ENCODE measurements around the gene DDX3X. TPM values are rescaled to one million over a fixed set of nuclear protein-coding genes. Genes with fewer than 3 reads are reported as not detected.

The DDX3X gene
- polyA plus RNA-seq, 3 donors = 165 to 280 (median 200) TPM

DNA sequence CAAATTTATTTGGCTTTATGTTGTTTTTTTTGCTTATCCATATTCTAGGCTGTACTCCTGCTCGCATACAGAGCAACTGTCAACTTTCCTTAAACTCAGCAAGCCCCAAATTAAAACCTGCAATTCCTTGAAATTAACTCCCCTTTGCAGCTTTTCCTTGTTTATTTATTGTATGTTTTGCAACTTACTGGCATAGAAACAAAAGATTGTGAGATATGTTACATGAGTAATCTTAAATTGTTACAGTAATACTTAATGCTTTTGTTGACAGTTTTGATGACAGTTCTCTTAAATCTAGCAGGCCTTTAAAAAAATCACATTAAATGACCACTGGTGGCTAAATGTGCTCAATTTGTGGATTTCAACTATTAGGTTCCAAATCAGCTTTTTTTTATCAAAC, 4.5 kb downstream of the DDX3X start:
- DNase-seq = no peak
- H3K4me3 ChIP-seq (replicated peaks in 1 of 3; ENCODE audit: low read depth in 2 of 3, low read length in 3 of 3) = peak overlapping the region in 1 of 3 experiments; percentile 84
- H3K4me3 Mint-ChIP-seq = peak overlapping the region in 1 of 2 donors; percentile 24
- peak overlapping the region; percentile 91 for H3K4me2 ChIP-seq (replicated peaks; ENCODE audit: extremely low read depth, low read length, poor library complexity, severe bottlenecking)
- peak overlapping the region in 4 of 7 donors; percentile 19 to 75 (median 66) for H3K27ac Mint-ChIP-seq
- H3K9me3 Mint-ChIP-seq = peaks cover 0 to 5% (median 0%) of the 10 kb centered on the region in 7 donors
- peaks cover 45 to 62% of the 10 kb centered on the region in 2 donors for H3K36me3 ChIP-seq (replicated peaks in 1 of 2; ENCODE audit: control insufficient read depth in 1 of 2, insufficient read depth in 2 of 2, low read length in 2 of 2)
- H3K79me2 ChIP-seq (ENCODE audit: insufficient read depth, low read length) = peaks cover 96% of the 10 kb centered on the region
- H3K36me3 Mint-ChIP-seq = peaks cover 44 to 75% of the 10 kb centered on the region in 2 donors
- H4K20me1 ChIP-seq (ENCODE audit: insufficient read depth, low read length) = peaks cover 91% of the 10 kb centered on the region
- H3K27me3 Mint-ChIP-seq (ENCODE audit: low read depth in 3 of 3) = peaks cover 0 to 5% (median 0%) of the 10 kb centered on the region in 3 donors
- H3K9me3 ChIP-seq (replicated peaks in 1 of 2; ENCODE audit: control insufficient read depth in 1 of 2, insufficient read depth in 1 of 2, low read length in 2 of 2) = no peaks in the 10 kb centered on the region
- peaks cover 15 to 60% of the 10 kb centered on the region in 2 donors for H3K4me1 ChIP-seq (ENCODE audit: control insufficient read depth in 1 of 2, insufficient read depth in 2 of 2, low read length in 2 of 2)
- no peaks in the 10 kb centered on the region for H3K27me3 ChIP-seq (ENCODE audit: control insufficient read depth in 2 of 2, insufficient read depth in 2 of 2, low read length in 2 of 2)
- intact Hi-C loops (cut with micrococcal nuclease) = loop anchor here (5.0 to 10.0 kb wide), 2 partner anchors 44 to 64 kb away; no protein-coding TSS in a partner anchor
- no peak overlapping the region for H3K9ac ChIP-seq (ENCODE audit: insufficient read depth, low read length, poor library complexity, severe bottlenecking)
- peaks cover 27% of the 10 kb centered on the region for H3K4me1 Mint-ChIP-seq
- WGBS (ENCODE audit: insufficient coverage) = no CpG with 5 or more reads among the region's 1 CpG
- no peak overlapping the region for H2AFZ ChIP-seq (ENCODE audit: insufficient read depth, low read depth, low read length, poor library complexity, severe bottlenecking)
- no peak for TF ChIP-seq CTCF (IDR thresholded peaks at IDR 0.05)
- H3K27ac ChIP-seq (ENCODE audit: low read depth in 1 of 2, low read length in 2 of 2) = no peak overlapping the region

- Mint-ChIP-seq H3K4me3 (no peak overlapping the region), H3K27ac (peak overlapping the region in 3 of 7 donors; percentile 2 to 68 (median 21)), H3K36me3 (peaks cover 50 to 82% of the 10 kb centered on the region in 2 donors), H3K9me3 (peaks cover 0 to 4% (median 0%) of the 10 kb centered on the region in 7 donors), H3K27me3 (ENCODE audit: low read depth in 3 of 3) (no peaks in the 10 kb centered on the region), H3K4me1 (peaks cover 27% of the 10 kb centered on the region)
- Histone ChIP-seq H2AFZ (ENCODE audit: insufficient read depth, low read depth, low read length, poor library complexity, severe bottlenecking) (no peak overlapping the region), H3K27me3 (ENCODE audit: control insufficient read depth in 2 of 2, insufficient read depth in 2 of 2, low read length in 2 of 2) (no peaks in the 10 kb centered on the region), H3K4me2 (replicated peaks; ENCODE audit: extremely low read depth, low read length, poor library complexity, severe bottlenecking) (no peak overlapping the region), H3K4me3 (replicated peaks in 1 of 3; ENCODE audit: low read depth in 2 of 3, low read length in 3 of 3) (no peak overlapping the region), H3K79me2 (ENCODE audit: insufficient read depth, low read length) (peaks cover 100% of the 10 kb centered on the region), H4K20me1 (ENCODE audit: insufficient read depth, low read length) (peaks cover 98% of the 10 kb centered on the region), H3K9ac (ENCODE audit: insufficient read depth, low read length, poor library complexity, severe bottlenecking) (no peak overlapping the region), H3K27ac (ENCODE audit: low read depth in 1 of 2, low read length in 2 of 2) (no peak overlapping the region), H3K4me1 (ENCODE audit: control insufficient read depth in 1 of 2, insufficient read depth in 2 of 2, low read length in 2 of 2) (peaks cover 15 to 55% of the 10 kb centered on the region in 2 donors), H3K9me3 (replicated peaks in 1 of 2; ENCODE audit: control insufficient read depth in 1 of 2, insufficient read depth in 1 of 2, low read length in 2 of 2) (no peaks in the 10 kb centered on the region), H3K36me3 (replicated peaks in 1 of 2; ENCODE audit: control insufficient read depth in 1 of 2, insufficient read depth in 2 of 2, low read length in 2 of 2) (peaks cover 52 to 69% of the 10 kb centered on the region in 2 donors)
- TF ChIP-seq CTCF (IDR thresholded peaks at IDR 0.05) = no peak
- intact Hi-C loops (cut with micrococcal nuclease) = loop anchor here (5.0 to 10.0 kb wide), 2 partner anchors 43 to 64 kb away; no protein-coding TSS in a partner anchor
- DNase-seq = no peak
- no CpG with 5 or more reads among the region's 4 CpGs for WGBS (ENCODE audit: insufficient coverage)
Measured at GRCh38 chrX:41339148-41339547, 5.2 kb downstream of the DDX3X start.
